AG08396 (cell line): ENCODE data around the gene GLB1L3.
"Not testable (repeated sequence)": the region's sequence is repeated elsewhere in the genome, so short reads cannot be mapped to it uniquely, and the experiment has no call there.

Source experiments
- DNase-seq: peaks from one replicate; pipeline ENCODE4 v3.0.0; 2012; ENCODE audit warnings: low spot score, mixed read lengths

GLB1L3 gene

DNA sequence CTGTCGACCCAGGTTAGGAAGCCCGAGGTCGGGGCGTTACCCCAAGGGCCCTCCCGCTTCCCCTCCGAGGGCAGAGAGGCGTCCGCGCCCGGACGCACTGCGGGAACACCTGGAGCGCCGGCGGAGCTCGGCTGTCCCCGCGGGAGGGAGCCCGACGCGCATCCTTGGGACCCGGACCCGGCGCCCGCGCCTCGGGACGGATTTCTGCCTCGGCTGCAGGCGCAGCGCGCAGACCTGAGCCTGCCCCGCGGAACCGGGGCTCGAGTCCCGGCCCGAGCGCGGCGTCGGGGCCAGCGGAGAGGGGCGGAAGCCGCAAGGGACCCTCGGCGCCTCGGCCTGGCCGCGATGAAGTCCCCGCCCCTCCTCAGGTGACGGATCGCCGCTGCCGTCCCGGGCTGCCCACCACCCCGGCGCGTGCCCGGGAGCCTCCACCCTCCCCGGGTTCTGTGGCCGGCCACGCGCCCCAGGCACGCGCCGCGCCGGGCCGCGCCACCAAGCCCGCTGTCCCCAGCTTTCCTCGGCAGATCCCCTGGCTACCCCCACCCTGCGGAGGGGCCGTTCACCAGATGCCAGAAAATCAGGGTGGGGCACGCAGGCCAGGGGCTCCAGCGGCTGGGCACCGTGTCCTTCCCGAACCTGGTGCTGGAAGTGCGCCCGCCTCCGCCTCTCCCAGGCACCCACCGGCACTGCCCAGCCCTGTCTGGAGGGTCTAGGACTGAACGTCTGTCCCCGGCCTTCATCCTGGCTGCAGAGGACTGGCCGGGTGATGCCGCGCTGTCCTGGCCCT, 410 bp downstream of the GLB1L3 start:
- DNase-seq: no peak

DNA sequence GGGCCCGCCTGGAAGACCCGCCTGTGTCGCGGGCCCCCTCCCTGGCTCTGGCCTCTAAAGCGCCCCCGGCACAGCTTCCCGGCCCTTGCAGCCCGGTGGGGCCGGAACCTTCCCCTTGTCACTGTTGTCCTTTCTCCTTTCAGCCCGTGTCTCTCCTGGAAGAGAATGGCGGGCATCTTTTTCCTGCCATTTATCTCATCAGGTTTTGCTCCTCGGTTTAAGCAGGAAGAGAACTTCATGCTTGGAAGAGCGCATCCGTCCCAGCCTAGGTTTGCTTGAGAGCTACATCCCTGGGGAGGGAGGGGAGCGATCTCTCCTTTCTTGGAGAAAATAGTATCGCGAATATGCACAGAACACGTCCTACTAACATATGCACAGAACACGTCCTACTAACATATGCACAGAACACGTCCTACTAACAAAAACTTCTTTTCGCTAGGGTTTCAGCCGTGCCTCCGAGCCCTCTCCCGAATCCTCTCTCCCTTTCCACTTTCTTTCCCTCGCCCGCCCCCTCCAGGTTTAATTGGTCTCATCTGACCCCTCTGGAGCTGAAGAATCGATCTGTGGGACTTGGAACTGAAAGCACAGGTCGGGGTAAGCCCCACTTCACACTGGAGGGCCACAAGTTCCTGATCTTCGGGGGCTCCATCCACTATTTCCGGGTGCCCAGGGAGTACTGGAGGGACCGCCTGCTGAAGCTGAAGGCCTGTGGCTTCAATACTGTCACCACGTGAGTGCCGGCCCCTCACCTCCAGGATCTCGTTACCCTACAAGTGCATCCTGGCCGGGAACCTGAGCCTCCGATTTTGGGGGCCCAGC, 1.2 kb downstream of the GLB1L3 start:
- DNase-seq: no peak

DNA sequence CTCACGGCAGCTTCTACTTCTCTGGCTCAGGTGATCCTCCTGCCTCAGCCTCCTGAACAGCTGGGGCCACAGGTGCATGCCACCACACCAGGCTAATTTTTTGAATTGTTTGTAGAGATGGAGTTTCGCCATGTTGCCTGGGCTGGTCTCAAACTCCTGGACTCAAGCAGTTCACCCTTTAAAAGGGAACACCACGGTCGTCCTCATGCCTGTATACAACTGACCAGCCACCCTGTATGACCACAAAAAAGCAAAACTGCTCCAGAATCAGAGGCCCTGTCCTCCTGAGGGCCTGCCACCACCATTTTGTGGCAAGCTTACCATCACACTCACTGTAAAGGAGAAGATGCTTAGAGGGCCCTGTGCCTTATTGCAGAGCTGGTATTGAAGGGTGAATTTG, 2.2 kb downstream of the GLB1L3 start:
- DNase-seq: no peak

DNA sequence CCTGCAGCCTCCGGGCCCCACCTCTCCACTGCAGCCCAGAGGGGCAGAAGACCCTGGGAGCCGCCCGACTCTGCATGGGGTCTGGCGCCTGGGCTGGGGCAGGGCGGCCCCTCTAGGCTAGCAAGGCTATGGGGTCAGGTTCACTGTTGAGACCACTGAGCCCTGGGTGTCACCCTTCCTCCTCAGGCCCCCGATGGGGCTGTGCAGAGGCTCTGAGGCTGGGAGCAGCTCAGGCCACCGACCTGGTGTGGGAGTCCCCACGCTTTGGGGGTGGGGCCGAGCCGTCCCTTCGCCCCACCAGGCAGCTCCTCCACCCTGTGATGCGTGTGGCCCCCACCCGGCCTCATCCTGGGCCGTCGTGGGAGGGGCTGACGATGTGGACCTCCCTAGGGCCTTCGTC, 5.5 kb downstream of the GLB1L3 start:
- DNase-seq: not testable (repeated sequence)

DNA sequence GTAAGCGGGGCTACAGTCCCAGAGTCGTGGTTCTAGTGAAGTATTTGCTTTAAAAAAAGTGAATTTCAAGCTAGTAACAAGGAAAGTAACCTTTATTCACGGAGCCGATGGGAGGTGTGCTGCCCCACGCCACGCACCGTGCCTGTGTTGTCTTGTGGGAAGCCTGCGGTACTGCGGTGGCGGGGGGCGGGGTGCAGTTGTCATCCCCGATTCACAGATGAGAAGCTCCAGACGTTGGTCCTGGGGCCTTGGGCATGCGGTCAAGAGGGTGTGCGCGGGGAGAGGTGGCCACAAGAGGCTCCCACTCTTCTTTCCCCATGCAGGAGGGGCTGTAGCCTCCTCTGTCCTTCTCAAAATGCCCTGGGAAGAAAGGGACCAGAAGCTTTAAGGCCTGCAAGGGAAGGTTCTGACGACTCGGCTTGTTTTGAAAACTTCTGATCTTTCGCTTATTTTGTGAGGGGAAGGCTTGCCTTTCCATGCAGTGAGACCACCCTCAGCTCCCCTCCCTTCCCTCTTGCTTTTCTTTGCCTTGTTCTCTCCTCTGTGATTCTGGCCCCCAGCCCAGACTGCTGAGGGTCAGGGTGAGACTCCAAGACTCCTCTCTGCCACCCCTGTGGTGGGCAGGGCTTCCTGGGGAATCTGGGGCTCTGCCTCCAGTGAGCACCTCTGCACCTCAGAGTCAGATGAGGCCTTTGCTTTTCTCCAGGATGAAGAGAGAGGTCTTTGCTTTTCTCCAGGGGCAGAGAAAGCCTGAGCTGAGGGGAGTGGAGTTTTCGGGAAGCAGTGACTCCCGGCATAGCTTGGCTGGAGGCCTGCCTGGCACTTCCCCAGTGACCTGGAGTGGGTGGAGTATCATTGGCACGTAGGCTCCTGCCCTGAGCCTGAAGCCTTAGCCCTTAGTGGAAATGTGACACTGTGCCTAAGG, 6.2 kb downstream of the GLB1L3 start:
- DNase-seq: no peak

DNA sequence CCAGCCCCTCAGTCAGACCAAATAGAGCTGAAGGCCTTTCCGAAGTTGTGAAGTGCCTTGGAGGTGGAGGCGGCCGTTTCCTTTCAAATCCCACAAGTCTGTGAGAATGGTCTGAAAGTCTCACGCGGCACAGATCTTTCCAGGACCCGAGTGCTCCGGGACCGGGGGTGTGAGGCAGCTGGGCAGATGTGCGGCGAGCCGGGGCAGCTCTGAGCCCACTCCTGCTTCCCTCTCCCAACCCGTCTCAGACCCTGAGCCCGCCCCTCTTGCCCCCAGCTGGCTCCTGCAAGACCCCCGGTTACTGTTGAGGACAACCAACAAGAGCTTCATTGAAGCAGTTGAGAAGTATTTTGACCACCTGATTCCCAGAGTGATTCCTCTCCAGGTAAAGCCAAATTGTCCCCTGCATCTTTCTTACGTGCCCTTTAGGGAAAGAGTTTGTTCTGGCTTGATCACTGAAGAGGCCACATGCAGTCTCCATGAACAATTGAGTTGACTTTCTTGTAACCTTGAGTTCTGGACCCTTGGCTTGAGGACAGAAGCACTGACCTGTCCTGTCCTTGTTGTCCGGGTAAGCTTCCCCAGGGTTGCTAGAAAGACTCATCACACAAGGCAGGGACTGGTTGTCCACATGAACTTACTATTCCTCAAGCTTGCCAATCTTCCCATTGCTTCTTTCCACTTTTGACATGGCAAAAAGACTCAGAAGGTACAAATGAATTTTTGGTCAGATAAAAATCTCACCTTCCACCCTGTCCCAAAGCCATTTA, 7.5 kb downstream of the GLB1L3 start:
- no peak for DNase-seq

DNA sequence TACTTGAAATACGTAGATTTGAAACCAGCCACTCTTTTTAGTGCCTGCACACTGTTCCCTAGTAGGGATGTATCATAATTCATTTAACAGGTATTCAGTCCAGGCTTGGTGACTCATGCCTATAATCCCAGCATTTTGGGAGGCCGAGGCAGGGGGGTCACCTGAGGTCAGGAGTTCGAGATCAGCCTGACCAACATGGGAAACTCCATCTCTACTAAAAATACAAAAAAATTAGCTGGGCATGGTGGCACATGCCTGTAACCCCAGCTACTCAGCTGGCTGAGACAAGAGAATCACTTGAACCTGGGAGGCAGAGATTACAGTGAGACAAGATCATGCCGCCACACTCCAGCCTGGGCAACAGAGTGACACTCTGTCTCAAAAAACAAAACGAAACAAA, 8.2 kb downstream of the GLB1L3 start:
- not testable (repeated sequence) for DNase-seq

DNA sequence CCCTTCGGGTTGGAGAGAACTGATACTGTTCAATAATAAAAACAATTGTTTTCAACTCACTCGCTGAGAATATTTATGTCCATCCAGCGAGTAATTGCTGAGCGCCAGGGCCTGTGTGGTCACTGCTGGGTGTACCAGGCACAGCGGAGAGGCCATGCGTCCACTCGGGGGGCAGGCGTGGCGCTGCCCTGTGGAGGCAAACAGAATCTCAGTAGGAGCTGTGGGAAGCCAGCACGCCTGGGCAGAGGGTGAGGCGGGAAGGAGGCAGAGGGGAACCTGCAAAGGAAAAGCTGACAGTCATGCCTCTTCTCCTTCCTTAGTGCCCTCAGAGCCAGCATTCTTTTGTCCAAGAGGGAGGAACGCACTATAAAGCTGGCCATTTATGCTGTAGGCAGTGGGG, 11.4 kb downstream of the GLB1L3 start:
- no peak for DNase-seq

DNA sequence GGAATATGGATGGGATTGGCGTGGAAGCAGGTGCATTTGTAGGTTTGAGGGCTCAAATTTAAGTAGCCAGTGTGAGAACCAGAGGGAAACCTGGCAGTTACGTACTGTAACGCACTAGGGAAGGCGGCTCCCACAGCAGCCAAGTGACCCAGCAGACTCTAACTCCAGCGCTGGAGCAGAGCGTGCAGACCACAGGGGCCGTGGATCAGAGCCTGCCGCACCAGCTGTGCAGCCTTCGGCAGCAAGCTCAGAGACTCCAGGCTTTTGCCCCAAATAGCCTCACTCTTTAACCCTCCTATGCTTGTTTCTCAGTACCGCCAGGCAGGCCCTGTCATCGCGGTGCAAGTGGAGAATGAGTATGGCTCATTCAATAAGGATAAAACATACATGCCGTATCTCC, 12.3 kb downstream of the GLB1L3 start:
- no peak for DNase-seq

DNA sequence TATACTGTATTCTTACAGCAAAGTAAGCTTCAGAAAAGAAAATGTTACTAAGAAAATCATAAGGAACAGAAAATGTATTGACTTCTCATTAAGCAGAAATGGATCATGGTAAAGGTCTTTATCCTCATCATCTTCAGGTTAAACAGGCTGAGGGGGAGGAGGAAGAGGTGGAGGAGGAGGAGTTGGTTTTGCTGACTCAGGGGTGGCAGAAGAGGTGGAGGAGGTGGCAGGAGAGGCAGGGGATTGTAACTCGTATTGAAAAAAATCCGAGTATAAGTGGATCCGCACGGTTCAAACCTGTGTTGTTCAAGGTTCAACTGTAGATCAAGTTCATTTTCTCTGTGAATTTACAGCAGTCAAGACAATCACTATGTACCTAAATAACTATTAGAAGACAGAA, 13.0 kb downstream of the GLB1L3 start:
- DNase-seq: no peak

DNA sequence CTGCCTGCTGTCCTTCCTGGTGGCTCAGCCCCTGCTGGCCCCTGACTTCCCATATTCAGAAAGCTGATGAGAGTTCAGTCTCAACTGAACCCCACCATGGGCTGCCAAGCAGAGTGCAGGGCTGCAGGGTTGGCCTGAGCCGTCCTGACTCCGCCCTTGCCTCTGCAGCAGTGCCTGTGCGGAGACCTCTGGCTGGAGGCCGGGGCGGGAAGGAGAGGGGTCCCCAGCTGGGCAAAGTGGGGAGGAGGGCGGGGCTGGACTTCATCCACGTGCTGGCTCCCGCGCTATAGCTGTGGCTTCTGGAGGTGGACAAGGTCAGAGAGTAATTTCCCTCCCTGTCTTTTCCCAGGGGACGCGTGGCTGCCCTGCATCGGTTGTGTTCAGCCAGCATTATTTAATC, 13.6 kb downstream of the GLB1L3 start:
- DNase-seq: no peak

DNA sequence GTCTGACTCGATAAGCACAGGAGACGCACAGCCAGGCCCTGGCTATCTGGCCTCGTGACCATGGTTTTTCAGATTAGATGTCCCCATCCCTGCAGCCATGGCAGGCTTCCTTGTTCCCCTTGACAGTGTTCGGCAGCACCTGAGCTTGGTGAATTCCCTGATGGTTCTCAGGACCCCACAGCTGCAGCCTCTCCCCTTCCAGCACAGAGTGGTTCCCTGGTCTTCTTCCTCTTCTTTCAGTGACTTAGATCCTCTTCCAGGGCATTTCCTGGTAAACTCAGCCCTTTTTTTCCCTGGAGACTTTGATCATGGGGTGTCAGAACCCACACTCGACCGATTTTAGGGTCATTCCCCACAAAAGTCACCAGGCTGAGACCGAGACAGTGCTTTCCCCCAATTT, 14.5 kb downstream of the GLB1L3 start:
- no peak for DNase-seq

DNA sequence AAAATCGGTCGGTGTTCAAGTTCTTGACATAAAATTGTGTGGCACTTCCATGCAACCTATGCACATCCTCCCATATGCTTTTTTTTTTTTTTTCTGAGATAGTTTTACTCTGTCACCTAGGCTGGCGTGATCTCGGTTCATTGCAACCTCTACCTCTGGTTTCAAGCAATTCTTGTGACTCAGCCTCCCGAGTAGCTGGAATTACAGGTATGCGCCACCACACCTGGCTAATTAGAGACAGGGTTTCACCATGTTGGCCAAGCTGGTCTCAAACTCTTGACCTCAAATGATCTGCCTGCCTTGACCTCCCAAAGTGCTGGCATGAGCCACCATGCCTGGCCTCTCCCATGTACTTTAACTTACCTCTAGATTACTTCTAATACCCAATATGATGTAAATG, 15.0 kb downstream of the GLB1L3 start:
- DNase-seq: no peak

DNA sequence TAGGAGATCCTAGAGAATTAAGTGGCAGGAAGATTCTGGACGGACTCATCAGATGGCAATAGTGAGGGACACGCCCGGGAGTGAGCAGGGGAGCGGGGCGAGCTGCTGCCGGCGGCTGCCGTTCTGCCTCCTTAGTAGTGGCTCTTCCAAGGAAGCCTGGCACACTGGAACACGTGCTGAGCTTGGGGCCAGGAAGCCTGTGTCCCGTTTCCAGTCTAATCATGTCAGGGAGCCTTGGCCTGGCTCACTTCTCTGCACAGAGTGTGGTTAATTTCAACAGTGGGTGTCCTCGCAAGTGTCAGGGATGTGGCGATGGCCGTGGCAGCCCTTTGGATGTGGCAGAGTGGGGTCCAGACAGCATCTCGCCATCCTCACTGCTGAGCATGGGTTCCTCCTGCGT, 16.5 kb downstream of the GLB1L3 start:
- no peak for DNase-seq

DNA sequence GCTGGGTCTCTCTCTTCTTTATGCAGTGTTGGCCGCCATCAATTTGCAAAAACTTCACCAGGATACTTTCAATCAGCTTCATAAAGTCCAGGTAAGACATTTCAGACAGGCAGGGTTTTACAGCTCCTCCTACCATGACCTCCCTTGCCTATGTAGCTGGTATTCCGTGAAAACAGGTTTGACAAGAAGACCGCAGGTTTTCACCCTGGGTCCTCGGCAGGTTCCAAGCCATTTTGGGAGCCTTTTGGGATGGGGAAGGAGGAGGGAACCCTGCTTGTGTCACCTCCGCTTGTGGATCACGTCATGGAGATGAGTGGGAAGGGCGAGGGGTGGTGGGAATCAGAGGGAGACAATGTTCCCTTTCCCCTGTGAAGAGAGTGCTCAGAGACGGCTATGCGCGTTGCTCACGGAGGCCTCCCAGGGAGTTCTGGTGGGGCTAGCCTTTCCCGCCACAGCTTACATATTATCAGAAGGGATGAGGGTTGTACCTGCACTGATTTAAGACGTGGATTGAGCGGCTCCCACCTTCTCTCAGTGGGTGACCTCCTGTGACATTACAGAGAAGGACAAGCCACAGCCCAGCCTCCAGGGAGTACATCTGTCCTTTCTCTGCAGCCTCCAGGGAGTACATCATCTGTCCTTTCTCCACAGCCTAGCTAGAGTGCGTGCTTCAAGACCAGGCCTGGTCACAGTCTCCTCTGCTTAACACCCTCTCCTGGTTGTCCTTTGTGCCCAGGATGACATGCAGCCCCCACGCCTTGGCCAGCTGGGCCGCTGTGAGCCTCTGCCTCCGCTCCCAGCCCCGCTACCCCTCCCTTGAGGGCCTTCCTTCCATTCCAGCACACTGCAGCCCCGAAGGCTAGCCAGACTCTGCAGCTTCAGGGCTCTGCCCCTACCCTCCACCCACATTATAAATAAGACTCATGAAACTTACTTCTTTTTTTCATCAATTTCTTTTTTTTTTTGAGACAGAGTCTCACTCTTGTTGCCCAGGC, 17.2 kb downstream of the GLB1L3 start:
- no peak for DNase-seq

DNA sequence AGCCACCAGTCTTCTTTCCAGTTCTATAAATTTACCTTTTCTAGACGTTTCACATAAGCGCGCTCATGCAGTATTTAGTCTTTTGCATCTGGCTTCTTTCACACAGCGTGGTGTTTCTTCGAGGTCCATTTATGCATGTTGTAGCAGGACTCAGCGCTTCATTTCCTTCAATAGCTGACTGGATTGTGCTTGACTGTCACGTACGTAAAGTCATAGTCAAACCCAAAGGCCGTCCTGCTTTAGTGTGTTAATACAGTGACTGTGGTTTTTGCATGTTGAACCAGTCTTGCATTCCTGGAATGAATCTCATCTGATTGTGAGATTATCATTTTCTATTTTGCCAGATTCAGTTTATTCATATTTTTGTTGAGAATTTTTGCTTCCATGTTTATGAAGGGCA, 18.5 kb downstream of the GLB1L3 start:
- DNase-seq: no peak

DNA sequence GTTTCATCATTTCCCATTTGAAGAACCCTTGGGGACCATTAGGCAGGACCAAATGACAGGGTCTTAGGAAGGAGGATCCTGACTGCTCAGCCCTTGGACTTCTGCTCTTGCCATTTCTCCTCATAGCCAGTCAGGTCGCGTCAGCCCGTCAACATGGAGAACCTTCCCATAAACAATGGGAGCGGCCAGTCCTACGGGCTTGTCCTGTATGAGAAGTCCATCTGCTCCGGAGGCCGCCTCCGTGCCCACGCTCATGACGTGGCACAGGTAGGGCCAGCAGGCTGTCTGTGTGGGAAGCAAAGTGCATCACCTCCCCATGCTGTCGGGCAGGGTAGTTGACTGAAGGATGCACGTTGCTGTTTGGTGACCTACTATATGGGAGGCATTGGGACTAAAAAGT, 36.0 kb downstream of the GLB1L3 start:
- DNase-seq: no peak

DNA sequence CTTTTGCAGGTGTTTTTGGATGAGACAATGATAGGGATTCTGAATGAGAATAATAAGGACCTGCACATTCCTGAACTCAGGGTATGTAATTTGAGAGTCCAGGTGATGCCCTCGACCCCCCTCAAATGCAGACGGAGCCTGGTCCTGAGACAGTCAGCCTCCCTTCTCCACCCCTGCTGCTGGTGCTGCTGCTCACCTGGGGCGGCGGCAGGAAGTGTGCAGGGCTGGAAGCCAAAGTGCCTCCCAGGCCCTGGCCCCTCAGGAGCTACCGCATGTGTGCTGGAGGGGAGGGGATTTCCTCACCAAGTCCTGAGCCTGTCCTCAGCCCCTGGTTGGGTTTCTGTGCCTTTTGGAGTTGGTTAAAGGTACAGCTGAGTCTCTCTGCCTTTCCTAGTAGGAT, 36.6 kb downstream of the GLB1L3 start:
- no peak for DNase-seq

DNA sequence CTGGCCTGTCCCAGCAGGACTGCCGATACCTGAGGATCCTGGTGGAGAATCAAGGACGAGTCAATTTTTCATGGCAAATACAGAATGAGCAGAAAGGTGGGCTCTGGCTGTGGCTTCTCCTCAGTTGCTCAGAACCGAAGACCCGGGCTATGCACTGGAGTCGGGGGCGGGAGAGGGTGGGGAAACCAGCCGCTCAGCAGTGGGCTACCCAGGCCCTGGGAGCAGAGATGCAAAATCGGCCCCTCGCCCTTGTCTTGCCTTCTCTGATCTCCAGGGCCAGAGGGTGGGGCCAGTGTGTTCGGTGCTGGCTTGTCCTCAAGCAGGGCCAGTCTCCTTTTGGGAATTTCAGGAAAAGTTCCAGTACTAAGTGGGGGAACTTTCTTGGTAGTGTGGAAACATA, 37.2 kb downstream of the GLB1L3 start:
- DNase-seq: no peak

DNA sequence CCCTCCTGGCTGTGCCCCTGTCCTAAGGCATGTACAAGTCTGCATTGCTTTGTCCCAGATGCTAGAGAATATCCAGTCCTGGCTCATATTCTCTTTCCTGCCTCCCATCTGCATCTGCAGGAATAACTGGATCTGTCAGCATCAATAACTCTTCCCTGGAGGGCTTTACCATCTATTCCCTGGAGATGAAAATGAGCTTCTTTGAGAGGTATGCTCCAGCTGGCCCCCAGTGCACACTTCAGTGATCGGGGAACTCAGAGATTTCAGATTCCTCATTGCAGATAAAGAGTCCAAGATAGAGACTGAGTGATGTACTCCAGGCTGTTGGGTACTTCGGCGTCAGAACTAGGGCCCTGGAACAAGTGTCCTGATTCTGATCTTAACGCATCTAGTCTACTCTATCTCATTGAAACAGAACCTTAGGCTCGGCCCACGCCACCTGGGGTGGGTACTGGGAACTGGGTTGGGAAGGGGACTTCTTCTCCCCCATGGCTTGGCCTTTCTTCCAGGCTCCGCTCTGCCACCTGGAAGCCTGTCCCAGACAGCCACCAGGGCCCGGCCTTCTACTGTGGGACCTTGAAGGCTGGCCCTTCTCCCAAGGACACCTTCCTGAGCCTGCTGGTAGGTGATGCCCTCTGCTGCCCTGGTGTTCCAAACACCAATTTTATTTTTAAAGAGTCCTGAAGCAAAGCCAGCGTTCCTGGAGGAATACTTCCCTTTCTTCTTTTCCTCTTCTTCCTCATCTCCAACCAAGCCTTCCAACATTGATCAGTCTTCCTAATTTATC, 37.8 kb downstream of the GLB1L3 start:
- no peak for DNase-seq
